Measurements from ENCODE around the gene TADA2A. TPM values are rescaled to one million over a fixed set of nuclear protein-coding genes. Genes with fewer than 3 reads are reported as not detected.

Gene TADA2A, protein sequence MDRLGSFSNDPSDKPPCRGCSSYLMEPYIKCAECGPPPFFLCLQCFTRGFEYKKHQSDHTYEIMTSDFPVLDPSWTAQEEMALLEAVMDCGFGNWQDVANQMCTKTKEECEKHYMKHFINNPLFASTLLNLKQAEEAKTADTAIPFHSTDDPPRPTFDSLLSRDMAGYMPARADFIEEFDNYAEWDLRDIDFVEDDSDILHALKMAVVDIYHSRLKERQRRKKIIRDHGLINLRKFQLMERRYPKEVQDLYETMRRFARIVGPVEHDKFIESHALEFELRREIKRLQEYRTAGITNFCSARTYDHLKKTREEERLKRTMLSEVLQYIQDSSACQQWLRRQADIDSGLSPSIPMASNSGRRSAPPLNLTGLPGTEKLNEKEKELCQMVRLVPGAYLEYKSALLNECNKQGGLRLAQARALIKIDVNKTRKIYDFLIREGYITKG
- total RNA-seq (2014; rRNA removed; shearing (Covaris generic)): 14.6 and 17.5 TPM in 2 replicates

DNA sequence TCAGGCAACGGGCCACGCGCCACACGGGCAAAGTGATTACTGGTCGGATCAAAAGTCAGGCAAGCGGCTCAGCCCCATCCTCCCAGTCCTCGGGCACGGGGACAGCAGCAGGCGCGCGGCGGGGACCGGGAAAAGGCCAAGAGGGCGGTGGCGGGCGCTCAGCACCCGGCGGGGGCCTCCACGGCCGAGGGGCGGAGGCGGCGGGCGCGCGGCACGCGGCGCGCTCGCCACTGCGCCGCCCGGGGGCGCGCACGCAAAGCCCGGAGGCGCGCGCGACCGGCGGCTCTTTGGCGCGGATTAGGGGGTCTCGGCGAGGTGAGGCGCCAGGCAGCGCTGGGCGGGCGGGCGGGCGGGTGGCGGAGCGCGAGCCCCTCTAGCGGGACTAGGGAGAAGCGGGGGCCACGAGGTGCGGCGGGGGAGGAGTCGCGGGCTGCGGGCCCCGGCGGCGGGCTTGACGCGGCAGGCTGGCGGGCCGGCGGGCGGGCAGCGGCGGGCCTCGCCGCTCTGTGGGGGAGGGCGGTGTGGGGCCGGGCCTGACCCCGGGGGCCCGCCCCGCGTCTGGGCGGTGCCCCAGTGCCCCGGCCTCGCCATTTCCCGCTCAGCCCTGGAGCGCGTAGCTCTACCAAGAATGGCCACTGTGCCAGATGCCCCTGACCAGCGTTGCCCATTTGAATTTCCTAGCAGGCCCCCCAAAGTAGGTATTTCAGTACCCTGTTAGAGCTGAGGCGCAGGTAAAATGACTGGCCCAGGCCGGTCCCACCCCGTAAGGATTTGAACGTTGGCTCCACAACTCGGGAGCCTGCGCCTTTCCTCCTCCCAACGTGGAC is at the start of gene TADA2A, which contains the start of gene ACACA:
Gene TADA2A, plus strand, starts transcription at position 252 of the 827 bp plus-strand sequence. CDS start 4,480 bp downstream, outside the sequence.
Gene ACACA, minus strand, starts transcription at position 202 of the 827 bp plus-strand sequence. CDS start 537 bp downstream, outside the sequence.
- peak; percentile 80 for DNase-seq (ENCODE audit: low read depth)

DNA sequence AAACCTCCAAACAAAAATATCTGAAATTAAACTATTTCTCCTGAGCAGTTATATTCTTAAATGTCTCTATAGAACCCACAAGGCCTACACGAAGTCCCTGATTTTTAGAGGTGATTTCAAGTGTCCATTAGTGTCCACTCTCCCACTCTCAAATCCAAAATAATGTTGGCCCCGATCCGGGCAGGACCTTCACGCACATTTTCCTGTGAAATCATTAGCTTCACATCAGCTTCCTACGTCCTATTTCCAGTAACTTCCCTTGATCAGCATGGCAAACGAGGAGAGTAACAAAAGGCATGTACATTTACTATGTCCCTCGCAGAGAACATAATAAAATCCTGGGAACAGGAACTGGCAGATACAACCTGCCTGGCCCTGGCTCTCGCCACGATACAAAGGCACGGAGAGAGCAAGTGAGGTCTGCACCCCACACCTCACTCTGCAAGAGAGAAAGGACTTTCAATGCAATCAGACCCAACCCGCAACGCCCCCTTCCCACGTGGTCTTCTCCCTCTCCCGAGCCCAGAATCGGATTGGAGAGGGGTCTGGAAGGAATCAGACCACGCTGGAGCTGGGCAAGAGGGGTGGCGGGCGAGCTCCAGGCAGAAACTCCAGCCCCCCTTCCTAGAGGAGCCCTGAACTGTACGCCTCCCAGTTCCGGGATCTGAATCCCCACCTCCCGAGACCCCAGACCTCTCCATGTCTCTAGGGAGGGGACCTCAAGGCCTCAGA is 48.4 kb upstream of the TADA2A start:
- DNase-seq (ENCODE audit: low read depth): peak; percentile 71

DNA sequence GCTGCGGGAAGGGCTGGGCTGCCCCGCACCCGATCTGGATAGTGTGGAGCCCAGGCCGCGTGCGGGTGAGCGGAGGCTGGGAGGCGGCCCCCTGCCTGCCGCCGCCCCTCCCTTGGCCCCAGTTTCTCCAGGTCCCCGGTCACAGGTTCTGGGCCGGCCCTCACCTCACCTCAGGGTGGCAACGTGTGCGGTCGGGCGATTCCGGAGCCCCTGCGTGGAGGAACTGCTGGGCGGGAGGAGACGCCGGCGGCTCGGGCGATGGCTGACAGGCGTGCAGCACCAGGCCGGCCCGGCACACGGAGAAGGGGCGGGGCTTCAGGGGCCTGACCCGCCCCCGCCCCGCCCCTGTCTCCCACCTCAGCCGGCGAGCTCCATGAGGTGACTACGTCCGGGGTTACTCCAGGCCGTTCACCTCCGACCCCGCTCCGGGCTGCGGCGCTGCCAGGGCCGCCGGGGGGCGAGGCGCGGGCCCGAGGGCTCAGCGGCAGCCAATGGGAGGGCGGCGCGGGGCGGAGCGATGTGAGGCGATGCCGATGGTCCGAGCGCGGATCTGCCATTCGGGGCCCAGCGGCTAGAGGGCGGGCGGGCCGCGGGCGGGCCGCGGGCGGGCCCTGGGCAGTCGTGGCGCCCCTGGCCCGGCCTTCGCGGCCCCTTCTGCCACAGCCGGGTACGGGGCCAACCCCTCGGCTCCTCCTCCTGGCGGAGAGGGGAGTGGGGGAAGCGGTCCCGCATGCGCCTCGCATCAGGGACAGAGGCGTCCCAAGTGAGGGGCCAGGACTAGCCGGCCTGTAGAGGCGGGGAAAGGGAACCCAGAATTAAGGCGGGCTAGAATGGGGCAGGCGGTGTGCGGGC is 47.6 kb upstream of the TADA2A start:
- peak; percentile 95 for DNase-seq (ENCODE audit: low read depth)

DNA sequence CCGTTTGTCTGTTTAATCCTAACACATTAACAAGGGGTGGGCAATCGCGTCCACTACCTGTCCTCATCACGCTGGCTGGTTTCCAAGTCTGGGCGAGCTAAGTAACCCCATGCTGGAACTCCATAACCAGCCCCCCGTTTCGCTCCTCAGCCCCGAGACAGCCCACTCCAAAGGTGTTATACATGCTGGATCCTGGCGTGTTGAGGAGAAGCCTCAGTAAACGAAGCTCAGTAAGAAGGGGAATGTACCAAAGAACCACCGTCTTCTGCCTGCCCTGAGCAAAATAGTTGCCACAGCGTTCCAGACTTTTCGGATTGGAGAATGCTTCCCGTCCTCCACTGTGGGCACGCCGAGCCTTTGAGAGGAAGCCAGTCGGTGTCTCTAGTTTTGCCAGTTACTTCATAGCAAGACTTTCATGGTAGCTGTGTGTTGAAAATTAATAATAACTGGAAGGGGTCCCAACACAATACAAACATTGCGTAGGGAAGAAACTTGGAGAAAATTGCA is 47.0 kb upstream of the TADA2A start:
- DNase-seq (ENCODE audit: low read depth): no peak

DNA sequence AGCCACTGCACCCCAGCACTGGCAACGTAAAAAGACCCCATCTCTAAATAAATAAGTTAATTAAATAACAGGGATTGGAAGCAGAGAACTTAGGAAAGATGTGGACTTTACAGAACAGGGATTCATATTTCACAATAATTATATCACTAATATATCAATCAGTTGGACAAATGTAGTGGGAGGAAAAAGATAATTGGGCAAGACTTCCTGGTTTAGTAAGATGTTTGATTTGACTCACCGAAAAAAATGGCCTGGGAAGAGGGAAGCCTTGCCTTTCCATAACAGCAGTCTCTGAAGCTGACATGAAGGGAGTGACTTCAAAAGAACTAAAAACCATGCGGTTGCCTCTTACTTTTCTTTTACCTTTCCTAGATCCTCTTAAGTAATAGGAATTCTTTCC is 46.1 kb upstream of the TADA2A start:
- DNase-seq (ENCODE audit: low read depth): no peak

DNA sequence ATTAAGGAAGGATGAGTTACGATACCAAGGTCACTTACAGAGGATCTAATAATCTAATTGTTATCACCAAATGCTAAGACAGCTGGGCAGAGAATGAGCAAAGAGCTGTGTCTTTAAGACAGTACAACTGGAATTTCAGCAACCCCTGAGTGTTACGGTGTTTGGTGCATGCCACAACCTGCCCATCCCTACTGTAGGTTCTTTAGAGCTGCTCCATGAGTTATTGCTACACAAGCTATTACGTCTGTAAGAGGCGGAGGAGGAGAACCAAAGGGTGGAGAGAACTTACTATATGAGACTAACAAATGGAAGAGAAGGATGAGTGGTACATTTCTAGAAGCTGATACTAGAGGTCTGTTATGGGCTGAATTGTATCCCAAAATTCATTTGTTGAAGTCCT is 45.1 kb upstream of the TADA2A start:
- no peak for DNase-seq (ENCODE audit: low read depth)

GRCh38 chr17:37365589-37365988 is 41.1 kb upstream of the TADA2A start:
- no peak for DNase-seq (ENCODE audit: low read depth)

- no peak for DNase-seq (ENCODE audit: low read depth)
Observed at GRCh38 chr17:37368577-37368976, 38.1 kb upstream of the TADA2A start.

DNA sequence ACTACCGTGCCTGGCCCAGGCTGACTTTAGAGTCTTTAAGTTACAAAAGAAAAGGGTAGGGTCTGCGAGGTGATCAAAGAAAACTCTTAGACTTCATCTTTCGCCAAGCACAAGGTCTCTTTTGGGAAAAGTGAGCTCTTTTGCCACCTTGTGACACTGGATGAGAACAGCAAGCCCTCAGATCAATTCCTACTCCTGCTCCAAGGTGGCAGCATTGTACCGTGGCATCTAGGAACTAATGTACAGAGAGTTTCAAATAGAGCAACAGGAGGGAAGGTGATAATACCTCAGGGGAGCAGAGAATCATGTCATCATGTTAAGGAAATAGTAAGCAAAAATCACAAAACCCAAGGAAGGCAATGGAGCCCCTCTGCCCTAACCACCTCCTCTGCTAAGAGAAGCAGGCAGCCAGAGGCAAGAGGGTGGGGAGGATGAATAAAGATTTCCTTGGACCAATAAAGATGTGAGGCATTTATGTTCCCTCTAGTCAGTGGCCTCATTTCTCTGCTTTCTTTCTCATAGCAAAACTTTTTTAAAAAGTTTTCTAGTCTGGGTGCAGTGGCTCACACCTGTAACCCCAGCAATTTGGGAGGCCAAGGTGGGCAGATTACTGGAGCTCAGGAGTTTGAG is 33.0 kb upstream of the TADA2A start:
- DNase-seq (ENCODE audit: low read depth): peak; percentile 84

DNA sequence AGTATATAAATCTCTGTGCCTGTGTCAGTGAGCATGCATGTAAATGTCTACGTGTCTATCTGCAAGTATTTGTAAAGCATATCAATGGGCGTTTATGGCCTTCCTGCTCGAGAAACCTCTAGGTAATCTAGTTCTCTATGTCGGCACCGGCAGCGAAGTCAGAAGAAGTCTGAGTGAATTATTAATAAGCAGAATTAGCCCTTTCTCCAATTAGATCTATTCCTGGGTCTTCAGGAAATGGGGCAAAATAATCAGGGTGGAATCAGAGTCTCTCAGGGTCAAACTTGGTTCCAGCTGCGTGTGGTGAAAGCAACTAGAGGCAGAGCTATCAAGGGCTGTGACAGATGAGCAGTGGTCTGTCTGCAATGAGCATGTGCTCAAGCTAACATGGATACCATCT is 31.0 kb upstream of the TADA2A start, which contains the start of gene C17orf78:
Gene C17orf78, plus strand, starts transcription at position 280 of the 400 bp plus-strand sequence. Its CDS starts 108 bp downstream, at position 388.
- DNase-seq (ENCODE audit: low read depth): no peak

DNA sequence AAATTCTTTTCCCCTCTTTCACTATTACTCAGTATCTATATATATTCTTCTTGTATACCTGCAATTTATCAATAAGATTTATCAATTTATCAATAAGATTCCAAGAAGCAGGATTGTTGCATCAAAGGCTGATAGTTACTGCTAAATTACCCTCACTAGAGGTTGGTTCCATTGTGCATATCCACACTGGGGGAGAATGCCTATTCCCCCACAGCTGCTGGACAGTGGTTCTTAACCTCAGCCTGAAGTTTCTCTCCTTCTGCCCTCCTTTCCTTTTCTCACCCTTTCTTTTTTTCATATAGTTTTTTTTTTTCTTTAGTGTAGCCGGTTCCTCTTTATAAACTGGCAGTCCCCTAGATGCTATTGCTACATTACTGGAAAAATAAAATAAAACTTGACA is 24.6 kb upstream of the TADA2A start:
- DNase-seq (ENCODE audit: low read depth): no peak

GRCh38 chr17:37384560-37385149 is 22.0 kb upstream of the TADA2A start:
- no peak for DNase-seq (ENCODE audit: low read depth)

GRCh38 chr17:37385474-37385990 is 21.2 kb upstream of the TADA2A start:
- no peak for DNase-seq (ENCODE audit: low read depth)

- no peak for DNase-seq (ENCODE audit: low read depth)
Observed at GRCh38 chr17:37386462-37386861, 20.2 kb upstream of the TADA2A start.

DNA sequence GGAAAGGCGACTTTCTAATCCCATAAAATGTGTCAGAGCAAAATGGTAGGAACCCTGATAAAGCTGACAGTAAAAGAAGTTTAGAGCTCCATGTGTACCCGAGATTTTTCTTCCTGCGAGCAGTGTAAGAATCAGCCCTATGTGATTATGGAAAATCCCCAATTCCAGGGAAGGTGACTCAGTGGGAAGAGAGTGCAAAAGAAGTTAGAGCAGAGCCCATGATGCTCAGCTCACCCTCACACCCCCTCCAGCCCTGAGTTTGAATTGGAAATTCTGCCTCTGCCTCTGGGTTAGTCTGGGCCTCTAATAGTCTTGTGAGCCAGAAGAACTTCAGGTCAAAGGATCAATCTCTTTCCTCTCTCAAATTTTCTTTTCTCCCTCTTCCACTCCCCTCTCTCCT is 18.4 kb upstream of the TADA2A start:
- DNase-seq (ENCODE audit: low read depth): peak; percentile 52

DNA sequence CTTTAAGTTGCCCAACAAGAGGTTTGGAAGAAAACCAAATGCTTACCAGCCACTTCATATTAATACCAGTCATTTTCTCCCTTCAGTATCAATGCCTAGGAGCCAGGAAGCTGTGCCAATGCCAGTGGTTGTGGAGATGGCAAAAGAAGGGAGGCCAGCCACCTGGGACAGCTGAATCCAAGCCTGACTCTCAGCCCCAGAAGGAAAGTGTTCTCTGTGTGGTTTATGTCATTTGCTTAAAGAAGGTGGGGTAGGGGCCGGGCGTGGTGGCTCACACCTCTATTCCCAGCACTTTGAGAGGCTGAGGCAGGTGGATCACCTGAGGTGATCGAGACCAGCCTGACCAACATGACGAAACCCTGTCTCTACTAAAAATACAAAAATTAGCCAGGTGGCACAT is 17.5 kb upstream of the TADA2A start:
- no peak for DNase-seq (ENCODE audit: low read depth)

GRCh38 chr17:37391146-37391545 is 15.5 kb upstream of the TADA2A start:
- no peak for DNase-seq (ENCODE audit: low read depth)

DNA sequence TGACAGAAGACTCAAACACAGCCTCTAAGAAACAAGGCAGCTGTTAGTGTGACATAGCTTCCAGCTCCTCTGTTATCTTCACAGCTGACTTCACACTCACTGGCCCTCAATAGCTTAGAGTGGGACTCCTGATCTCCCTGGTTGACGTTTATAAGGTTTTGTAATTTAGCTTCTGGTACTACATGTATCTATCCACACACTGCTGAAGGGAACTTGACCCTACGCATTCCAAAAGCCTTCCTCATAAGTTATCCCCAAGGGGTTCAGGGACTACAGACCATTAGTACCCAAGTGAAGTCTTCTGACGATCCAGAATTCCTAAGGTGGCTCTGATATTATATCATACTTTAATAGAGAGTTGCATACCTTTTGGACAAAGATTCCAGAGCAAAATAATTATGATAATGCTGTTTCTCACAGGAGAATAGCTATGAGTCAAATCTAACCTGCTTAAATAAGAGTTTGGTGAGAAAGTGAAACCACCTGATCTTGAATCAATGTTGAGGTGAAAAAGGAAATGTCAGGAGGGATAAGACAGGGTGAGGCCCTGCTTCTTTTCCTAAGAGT is 14.6 kb upstream of the TADA2A start:
- peak; percentile 83 for DNase-seq (ENCODE audit: low read depth)

DNA sequence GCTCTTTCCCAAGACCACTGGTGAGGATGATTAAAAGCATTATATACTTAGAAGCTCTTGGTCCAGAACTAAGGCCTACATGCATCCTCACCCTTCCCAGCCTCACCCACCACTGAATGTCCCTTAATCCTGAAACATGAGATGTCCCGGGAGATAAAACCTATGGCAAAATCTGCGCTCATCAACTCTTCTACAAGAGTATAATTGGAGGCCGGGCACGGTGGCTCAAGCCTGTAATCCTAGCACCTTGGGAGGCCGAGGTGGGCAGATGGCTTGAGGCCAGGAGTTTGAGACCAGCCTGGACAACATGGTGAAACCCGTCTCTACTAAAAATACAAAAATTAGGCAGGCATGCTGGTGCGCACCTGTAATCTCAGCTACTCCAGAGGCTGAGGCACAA is 13.3 kb upstream of the TADA2A start:
- DNase-seq (ENCODE audit: low read depth): no peak

Measured in M059J (cell line).